ENCODE data around the gene CDS1. TPM values are rescaled to one million over a fixed set of nuclear protein-coding genes. Genes with fewer than 3 reads are reported as not detected.

Gene CDS1
- total and polyA plus RNA-seq, 2 of the 8 experiments (the other 6 are each of a cell fraction or from before 2014, with no cell fraction given): 8.7 to 13.9 TPM

DNA sequence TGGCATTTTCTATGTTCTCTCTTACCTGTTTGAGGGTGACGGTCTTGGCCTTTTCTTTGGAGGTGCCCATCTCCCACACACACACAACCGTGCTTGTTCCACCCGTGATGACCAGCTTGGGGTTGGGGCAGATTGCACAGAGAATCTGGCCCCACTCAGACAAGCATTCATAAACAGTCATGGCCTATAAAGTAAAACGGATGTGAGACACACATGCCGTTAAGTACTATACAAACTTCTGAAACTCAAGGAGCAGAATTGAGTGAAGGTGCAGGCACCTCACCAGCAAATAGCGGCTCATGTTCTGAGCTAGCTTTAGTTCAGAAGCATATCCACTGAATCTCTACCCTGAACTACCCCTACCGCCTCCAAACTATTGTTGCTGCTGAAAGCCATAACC, 107.6 kb downstream of the CDS1 start:
- Histone ChIP-seq H3K18ac (ENCODE audit: extremely low read depth, low read length) (no peak overlapping the region), H3K79me1 (ENCODE audit: low read depth, low read length) (no peaks in the 10 kb centered on the region), H3K4me1 (replicated peaks in 1 of 4; ENCODE audit: control insufficient read depth in 3 of 4, insufficient read depth in 4 of 4, low read length in 3 of 4) (peaks cover 0 to 4% (median 0%) of the 10 kb centered on the region in 4 experiments; a peak in 2 of 7 replicates), H3K14ac (ENCODE audit: insufficient read length) (no peak overlapping the region), H4K91ac (replicated peaks; ENCODE audit: insufficient read length, low read length) (no peak overlapping the region), H4K5ac (ENCODE audit: insufficient read length, low read depth, low read length) (no peak overlapping the region), H2BK120ac (replicated peaks; ENCODE audit: low read depth, low read length) (no peak overlapping the region), H4K8ac (ENCODE audit: extremely low read depth, insufficient read depth, low read length) (no peak overlapping the region), H3K4me2 (ENCODE audit: insufficient read depth in 1 of 2, low read depth in 2 of 2, low read length in 2 of 2) (no peak overlapping the region), H3K4me3 (ENCODE audit: extremely low read depth in 1 of 4, insufficient read depth in 2 of 4, low read depth in 3 of 4, low read length in 4 of 4) (no peak overlapping the region), H4K20me1 (replicated peaks in 1 of 2; ENCODE audit: control insufficient read depth in 1 of 2, insufficient read depth in 2 of 2, low read length in 2 of 2) (no peaks in the 10 kb centered on the region), H3K9ac (replicated peaks in 1 of 4; ENCODE audit: extremely low read depth in 1 of 4, low read depth in 3 of 4, low read length in 3 of 4) (no peak overlapping the region), H3K79me2 (ENCODE audit: control insufficient read depth in 1 of 2, insufficient read depth in 2 of 2, low read length in 2 of 2) (no peaks in the 10 kb centered on the region), H3K27me3 (replicated peaks in 1 of 4; ENCODE audit: control insufficient read depth in 3 of 4, extremely low read depth in 1 of 4, insufficient read depth in 3 of 4, low read length in 3 of 4) (no peaks in the 10 kb centered on the region), H3K4ac (replicated peaks; ENCODE audit: insufficient read length, low read depth, low read length) (no peak overlapping the region), H2BK20ac (ENCODE audit: low read length) (no peak overlapping the region), H2AFZ (ENCODE audit: low read length) (no peak overlapping the region), H2AK5ac (ENCODE audit: low read depth, low read length) (no peak overlapping the region), H3K36me3 (ENCODE audit: control insufficient read depth in 2 of 4, insufficient read depth in 4 of 4, low read length in 3 of 4) (peaks cover 4 to 45% (median 24%) of the 10 kb centered on the region in 4 experiments), H2BK15ac (ENCODE audit: low read length) (no peak overlapping the region), H3K23ac (ENCODE audit: insufficient read length) (no peak overlapping the region), H3K56ac (replicated peaks; ENCODE audit: insufficient read length, low read depth, low read length) (no peak overlapping the region), H3K9me3 (ENCODE audit: insufficient read depth in 2 of 2, low read depth in 1 of 2, low read length in 1 of 2) (no peaks in the 10 kb centered on the region), H2BK5ac (ENCODE audit: low read depth, low read length) (no peak overlapping the region), H2BK12ac (ENCODE audit: low read depth, low read length) (no peak overlapping the region), H3K23me2 (ENCODE audit: low read depth, low read length) (no peaks in the 10 kb centered on the region; the same call in 1 of the 2 replicates), H3K27ac (ENCODE audit: low read depth, low read length) (no peak overlapping the region)
- DNase-seq (ENCODE audit: low read depth in 1 of 2, low spot score in 2 of 2) (no peak), FAIRE-seq (no peak)
- ChIA-PET POLR2A (ENCODE audit: partially characterized antibody) (no interaction called here), CTCF (ENCODE audit: partially characterized antibody) (interaction anchor here (1.0 to 1.6 kb wide), 2 partner anchors 13 to 111 kb away, joined by 4 to 5 read pairs; no protein-coding TSS in a partner anchor)
- TF ChIP-seq SRF (IDR thresholded peaks at IDR 0.05; ENCODE audit: low read depth, low read length): no peak
- WGBS, 2 experiments (ENCODE audit: extremely low coverage in 1 of 2, insufficient coverage in 1 of 2, insufficient read length in 1 of 2, insufficient replicate concordance in 2 of 2, low coverage in 1 of 2, low lambda C conversion rate in 2 of 2, missing lambda C conversion rate in 1 of 2): 91% methylated on average over 7 of the region's 7 CpGs; no CpG with 5 or more reads in 1 of the 2 experiments

Measured in H1 (cell line).